Adipocyte (in vitro differentiated cells): ENCODE measurements around the gene KRT28.
A peak's percentile ranks its signal among the peaks of the same experiment; 100 is the strongest.

Experiments used
- DNase-seq: peaks from one replicate; pipeline ENCODE4 v3.0.0-alpha.2; 2015; ENCODE audit warnings: low read depth
- H3K27me3 ChIP-seq: replicated peaks from 2 replicates; pipeline ENCODE4 v1.7.0; 2013; ENCODE audit warnings: mild to moderate bottlenecking, low read length, moderate library complexity; ENCODE audit not compliant: control insufficient read depth, insufficient read depth
- H3K36me3 ChIP-seq: 2 replicates; pipeline ENCODE4 v1.7.0; 2013; ENCODE audit warnings: low read length, mild to moderate bottlenecking, moderate library complexity; ENCODE audit not compliant: control insufficient read depth, insufficient read depth, severe bottlenecking
- H3K4me1 ChIP-seq: 2 replicates; pipeline ENCODE4 v1.7.0; 2013; ENCODE audit warnings: mild to moderate bottlenecking, low read length, moderate library complexity; ENCODE audit not compliant: control insufficient read depth, insufficient read depth
- H3K4me3 ChIP-seq: 2 replicates; pipeline ENCODE4 v1.7.0; 2013; ENCODE audit warnings: mild to moderate bottlenecking, low read length, moderate library complexity
- H3K9ac ChIP-seq: 2 replicates; pipeline ENCODE4 v1.7.0; 2013; ENCODE audit warnings: mild to moderate bottlenecking, low read length, moderate library complexity
- H3K9me3 ChIP-seq: 2 replicates; pipeline ENCODE4 v1.7.0; 2013; ENCODE audit warnings: mild to moderate bottlenecking, low read length, moderate library complexity; ENCODE audit not compliant: control insufficient read depth

Gene KRT28

GRCh38 chr17:40800381-40800780 is 622 bp upstream of the KRT28 start:
- no peaks in the 10 kb centered on the region for H3K4me1 ChIP-seq
- H3K4me3 ChIP-seq, result no peak overlapping the region
- no peak overlapping the region for H3K9ac ChIP-seq
- no peaks in the 10 kb centered on the region for H3K9me3 ChIP-seq
- no peak for DNase-seq
- no peaks in the 10 kb centered on the region for H3K36me3 ChIP-seq
- H3K27me3 ChIP-seq, result peaks cover 20% of the 10 kb centered on the region

- H3K27me3 ChIP-seq, result peaks cover 27% of the 10 kb centered on the region
- no peak for DNase-seq
- peaks cover 7% of the 10 kb centered on the region for H3K4me1 ChIP-seq
- H3K4me3 ChIP-seq, result no peak overlapping the region
- no peak overlapping the region for H3K9ac ChIP-seq
- H3K36me3 ChIP-seq, result no peaks in the 10 kb centered on the region
- no peaks in the 10 kb centered on the region for H3K9me3 ChIP-seq
These were observed 2.9 kb downstream of the KRT28 start for GRCh38 chr17:40796846-40797245.

DNA sequence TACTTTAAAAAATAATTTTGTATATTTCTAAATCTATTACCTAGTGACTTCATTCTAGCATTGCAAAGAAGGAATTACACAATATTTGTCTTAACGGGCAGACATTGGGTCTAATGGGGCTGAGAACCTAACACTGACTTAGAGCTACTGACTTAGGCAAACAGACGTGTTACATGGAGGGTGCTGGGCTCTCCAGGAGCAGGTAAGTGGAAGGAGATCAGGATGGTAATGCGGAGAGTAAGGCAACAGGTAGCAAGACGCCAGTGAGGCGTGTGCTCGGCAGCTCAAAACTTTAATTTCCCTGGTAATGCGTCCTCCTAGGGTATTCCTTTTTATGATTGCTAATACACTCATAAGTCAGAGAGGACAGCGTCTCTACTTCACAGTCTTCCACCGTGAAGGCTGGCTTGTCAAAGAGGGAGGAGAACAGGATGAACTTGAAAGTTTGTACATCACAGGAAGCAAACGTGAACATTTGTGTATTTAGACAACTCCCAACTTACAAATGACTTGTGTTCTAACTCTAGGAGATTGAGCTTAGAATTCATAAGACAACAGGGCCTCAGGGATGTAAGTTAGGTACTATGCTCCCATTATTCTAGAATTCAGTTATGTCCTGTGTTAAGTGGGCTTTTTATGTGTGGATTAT is 4.6 kb downstream of the KRT28 start:
- DNase-seq, result no peak
- Histone ChIP-seq H3K9ac (no peak overlapping the region), H3K27me3 (peaks cover 20% of the 10 kb centered on the region), H3K36me3 (no peaks in the 10 kb centered on the region), H3K9me3 (no peaks in the 10 kb centered on the region), H3K4me1 (peaks cover 23% of the 10 kb centered on the region), H3K4me3 (no peak overlapping the region)

DNA sequence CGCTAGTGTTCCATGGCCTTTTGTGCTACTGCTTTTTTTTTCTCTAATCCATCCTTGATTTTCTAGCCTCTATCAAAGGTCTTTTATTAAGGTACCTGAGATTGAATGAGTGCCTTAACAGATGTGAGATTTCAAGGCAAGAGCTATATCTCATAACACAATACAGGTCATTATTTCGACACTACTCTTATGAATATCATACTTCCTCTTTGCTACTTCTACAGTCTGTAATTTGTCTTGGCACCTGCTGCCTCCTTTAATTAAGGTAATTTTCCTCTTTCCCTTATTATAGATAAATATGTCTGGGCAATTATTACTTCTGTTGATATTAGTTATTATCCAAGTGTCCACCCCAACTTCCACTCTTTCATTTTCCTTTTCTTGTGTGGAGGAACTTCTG is 5.3 kb downstream of the KRT28 start:
- Histone ChIP-seq H3K36me3 (no peaks in the 10 kb centered on the region), H3K27me3 (peaks cover 17% of the 10 kb centered on the region), H3K9ac (no peak overlapping the region), H3K4me3 (no peak overlapping the region), H3K9me3 (no peaks in the 10 kb centered on the region), H3K4me1 (peaks cover 23% of the 10 kb centered on the region)
- DNase-seq, result no peak

- peaks cover 23% of the 10 kb centered on the region for H3K4me1 ChIP-seq
- no peak for DNase-seq
- no peaks in the 10 kb centered on the region for H3K9me3 ChIP-seq
- H3K4me3 ChIP-seq, result no peak overlapping the region
- H3K36me3 ChIP-seq, result no peaks in the 10 kb centered on the region
- H3K27me3 ChIP-seq, result peaks cover 16% of the 10 kb centered on the region
- H3K9ac ChIP-seq, result no peak overlapping the region
These were observed 5.9 kb downstream of the KRT28 start for GRCh38 chr17:40793832-40794231.

DNA sequence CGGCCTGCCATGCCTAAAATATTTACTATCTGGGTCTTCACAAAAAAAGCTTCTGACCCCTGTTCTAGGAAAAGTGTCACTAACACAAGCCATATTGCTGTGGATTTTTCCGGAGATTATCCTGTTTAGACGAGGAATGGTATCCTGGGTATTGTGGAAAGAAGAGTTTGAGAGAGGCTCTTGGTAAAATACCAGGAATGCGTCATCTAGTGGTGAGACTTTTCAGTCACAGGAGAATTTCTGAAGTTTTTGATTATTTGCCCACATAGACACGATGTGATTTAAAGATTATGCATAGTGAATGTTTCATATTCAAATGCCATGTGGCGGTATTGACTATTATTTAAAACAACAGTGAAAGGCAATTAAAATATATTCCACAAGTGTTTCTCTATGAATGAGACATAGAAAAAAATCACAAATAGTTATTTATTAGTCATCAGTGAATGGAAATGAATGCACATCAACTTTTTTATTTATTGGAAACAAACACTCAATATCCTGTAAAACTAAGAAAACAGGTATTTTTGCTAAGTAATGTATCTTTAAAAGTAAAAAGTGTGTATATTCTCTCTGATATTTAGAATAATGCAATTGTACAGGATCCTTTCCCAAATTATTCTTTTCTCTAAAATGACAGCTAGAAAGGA is 7.8 kb downstream of the KRT28 start:
- peak overlapping the region; percentile 75 for H3K9ac ChIP-seq
- H3K36me3 ChIP-seq, result no peaks in the 10 kb centered on the region
- peak overlapping the region; percentile 53 for H3K4me3 ChIP-seq
- peak; percentile 80 for DNase-seq
- H3K9me3 ChIP-seq, result no peaks in the 10 kb centered on the region
- H3K27me3 ChIP-seq, result peaks cover 19% of the 10 kb centered on the region
- peaks cover 23% of the 10 kb centered on the region for H3K4me1 ChIP-seq

DNA sequence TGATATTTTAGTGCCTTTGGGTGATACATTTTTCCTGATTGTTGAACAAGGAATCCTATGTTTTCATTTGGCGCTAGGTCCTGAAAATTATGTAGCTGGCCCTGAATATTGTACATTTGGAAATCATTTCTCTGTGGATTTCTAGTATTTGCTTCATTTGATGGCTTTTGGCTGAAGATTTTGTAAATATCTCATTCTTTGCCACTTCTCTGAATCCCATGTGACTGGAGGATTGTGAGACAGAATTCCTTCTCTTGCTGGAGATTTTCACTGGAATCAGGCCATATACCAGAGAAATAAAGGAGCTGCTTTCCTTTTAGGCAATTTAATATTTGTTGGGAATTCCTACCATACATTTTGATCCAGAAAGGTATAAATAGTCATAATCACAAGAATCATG is 8.6 kb downstream of the KRT28 start:
- Histone ChIP-seq H3K36me3 (no peaks in the 10 kb centered on the region), H3K9ac (peak overlapping the region; percentile 75), H3K27me3 (peaks cover 16% of the 10 kb centered on the region), H3K9me3 (no peaks in the 10 kb centered on the region), H3K4me3 (peak overlapping the region; percentile 53), H3K4me1 (peaks cover 23% of the 10 kb centered on the region)
- peak; percentile 43 for DNase-seq

DNA sequence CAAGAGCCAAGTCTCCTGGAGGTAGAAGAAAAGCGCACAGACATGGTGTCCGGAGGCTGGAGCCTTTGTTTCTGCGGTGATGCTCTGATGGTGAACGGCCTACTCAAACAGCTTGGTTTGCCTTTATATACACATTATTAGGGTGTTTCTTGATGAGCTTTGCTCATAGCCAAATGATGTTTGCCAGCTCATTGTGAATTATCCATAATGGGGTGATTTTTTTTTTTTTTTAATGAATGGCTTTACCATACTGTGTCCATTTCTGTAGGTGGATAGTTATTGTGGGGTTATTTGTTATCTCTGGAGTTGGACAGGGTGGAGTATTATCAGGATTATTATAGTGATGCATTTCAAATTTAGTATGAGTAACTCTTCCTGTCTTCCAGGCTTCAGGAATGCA is 17.3 kb downstream of the KRT28 start, which contains the start of gene KRT27:
Gene KRT27, minus strand, starts transcription at position 101 of the 400 bp plus-strand sequence. Its CDS starts 57 bp downstream, at position 44.
- H3K27me3 ChIP-seq, result peaks cover 1% of the 10 kb centered on the region
- no peaks in the 10 kb centered on the region for H3K36me3 ChIP-seq
- no peak for DNase-seq
- H3K9ac ChIP-seq, result no peak within 1 kb of the TSS
- H3K9me3 ChIP-seq, result no peaks in the 10 kb centered on the region
- H3K4me1 ChIP-seq, result peaks cover 4% of the 10 kb centered on the region
- H3K4me3 ChIP-seq, result no peak within 1 kb of the TSS

DNA sequence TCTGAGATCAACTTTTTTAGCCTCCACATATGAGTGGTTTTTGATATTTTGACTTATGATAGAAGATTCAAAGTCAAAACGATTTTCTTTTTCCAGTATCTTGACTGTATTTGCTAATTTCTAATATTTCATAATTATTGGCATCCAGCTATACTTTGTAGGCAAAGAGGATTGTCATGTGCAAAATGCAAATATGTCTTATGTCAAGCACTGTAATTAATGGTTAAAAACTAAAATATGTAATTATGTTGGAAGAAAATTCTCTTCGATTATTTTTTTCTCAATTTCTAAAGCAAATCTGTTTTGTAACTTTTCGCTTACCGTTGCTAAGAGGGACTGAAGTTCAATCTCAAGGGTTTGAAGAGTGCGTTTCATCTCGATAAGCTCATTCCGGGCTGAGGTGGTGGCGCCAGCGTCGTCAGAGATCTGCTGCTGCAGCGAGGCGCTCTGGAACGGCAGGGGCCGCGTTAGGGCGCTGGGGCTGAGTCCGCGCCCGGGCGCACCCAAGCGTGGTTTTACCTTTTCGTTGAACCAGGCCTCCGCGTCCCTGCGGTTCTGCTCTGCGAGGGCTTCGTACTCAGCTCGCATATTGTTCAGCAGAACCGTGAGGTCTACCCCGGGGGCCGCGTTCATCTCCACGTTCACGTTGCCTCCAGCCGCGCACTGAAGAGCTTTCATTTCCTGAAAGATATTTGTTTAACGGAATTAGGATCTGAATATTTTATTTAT is 20.4 kb downstream of the KRT28 start:
- Histone ChIP-seq H3K36me3 (no peaks in the 10 kb centered on the region), H3K9ac (no peak overlapping the region), H3K4me3 (peak overlapping the region; percentile 58), H3K27me3 (peaks cover 16% of the 10 kb centered on the region), H3K4me1 (peaks cover 4% of the 10 kb centered on the region), H3K9me3 (no peaks in the 10 kb centered on the region)
- no peak for DNase-seq

DNA sequence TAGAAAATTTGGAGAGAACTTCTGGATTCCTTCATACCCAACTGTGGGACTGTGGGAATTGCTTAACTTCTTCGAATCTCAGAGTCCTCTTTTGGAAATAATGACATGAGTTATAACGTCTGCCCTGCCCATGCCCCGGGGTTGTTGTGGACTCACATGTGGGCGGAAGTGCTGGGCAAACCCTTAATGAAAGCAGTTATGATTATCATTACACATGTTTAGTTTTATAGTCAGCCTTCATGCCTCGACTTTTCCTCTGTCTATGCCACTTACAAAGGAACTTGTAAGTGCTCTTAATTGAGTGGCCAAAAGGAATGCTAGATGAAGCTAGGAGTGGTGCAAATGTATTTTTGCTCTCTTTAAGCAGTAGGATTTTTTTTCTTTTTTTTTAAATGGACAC is 21.3 kb downstream of the KRT28 start:
- H3K27me3 ChIP-seq, result peaks cover 16% of the 10 kb centered on the region
- peaks cover 4% of the 10 kb centered on the region for H3K4me1 ChIP-seq
- no peaks in the 10 kb centered on the region for H3K9me3 ChIP-seq
- no peak overlapping the region for H3K9ac ChIP-seq
- no peak overlapping the region for H3K4me3 ChIP-seq
- H3K36me3 ChIP-seq, result no peaks in the 10 kb centered on the region
- no peak for DNase-seq

DNA sequence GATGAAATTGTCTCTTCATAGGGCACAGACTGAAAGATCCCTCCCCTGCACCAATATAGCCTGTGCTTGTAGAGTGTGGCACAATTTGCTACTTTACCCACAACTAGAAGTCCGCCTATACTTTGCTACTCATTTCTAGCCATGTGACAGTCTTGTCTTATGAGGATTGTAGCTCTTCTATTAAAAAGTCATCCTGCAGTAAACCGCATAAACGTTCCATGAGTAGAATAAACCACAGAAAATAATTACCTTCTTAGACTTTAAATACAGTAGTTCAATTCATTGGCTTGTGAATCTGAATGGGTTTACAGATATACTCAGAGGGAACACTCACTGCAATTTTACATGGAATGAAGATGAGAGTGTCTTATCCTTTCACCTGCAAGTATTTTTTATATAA is 21.8 kb downstream of the KRT28 start:
- H3K4me1 ChIP-seq, result peaks cover 4% of the 10 kb centered on the region
- H3K9me3 ChIP-seq, result no peaks in the 10 kb centered on the region
- peaks cover 16% of the 10 kb centered on the region for H3K27me3 ChIP-seq
- H3K4me3 ChIP-seq, result no peak overlapping the region
- DNase-seq, result no peak
- no peak overlapping the region for H3K9ac ChIP-seq
- no peaks in the 10 kb centered on the region for H3K36me3 ChIP-seq
